GM12878 (cell line): ENCODE data around the gene PUS10. TPM values are rescaled to one million over a fixed set of nuclear protein-coding genes. Genes with fewer than 3 reads are reported as not detected.

ENCODE experiments used
- ATAC-seq: fragments of 200-7000 bp; cut with Tn5 transposase; 3 replicates; pipeline ENCODE4 v1.9.1; 2020; ENCODE audit warnings: mild to moderate bottlenecking, moderate library complexity
- BruUV-seq: library from RNA; stranded (reverse); fragments of 400-500 nt; replicated peaks from 2 replicates; lab custom pipeline; 2021; lab: Mats Ljungman, UMichigan
- CTCF ChIA-PET: fragments of 300-600 bp; sonication (Branson Sonifier 250); formaldehyde crosslinking; extraction: SDS; loops from one replicate; lab custom pipeline; 2021; ENCODE audit warnings: inconsistent platforms; lab: Yijun Ruan, JAX
- POLR2A ChIA-PET: fragments of 350-600 bp; formaldehyde crosslinking; extraction: SDS; loops from one replicate; lab custom pipeline; 2021; ENCODE audit warnings: inconsistent platforms; lab: Charles Lee
- RAD21 ChIA-PET: fragments of 300-600 bp; sonication (Branson Sonifier 250); formaldehyde crosslinking; loops from one replicate; lab custom pipeline; 2023; ENCODE audit warnings: antibody characterized with exemption; ENCODE audit not compliant: unreplicated experiment; lab: Charles Lee
- SMC1A ChIA-PET: fragments of 300-600 bp; sonication (Branson Sonifier 250); formaldehyde crosslinking; loops from one replicate; lab custom pipeline; 2023; ENCODE audit not compliant: unreplicated experiment, uncharacterized antibody; lab: Charles Lee
- DNase-seq: peaks from one replicate; pipeline ENCODE4 v3.0.0-alpha.2; 2011; ENCODE audit warnings: low read depth, low spot score
- FAIRE-seq: peaks from 3 replicates; lab custom pipeline; 2011; peaks lifted over from hg19 to GRCh38; lab: Jason Lieb, UNC
- H2AFZ ChIP-seq: 2 replicates; pipeline ENCODE4 v1.6.0; 2011; ENCODE audit warnings: low read depth, low read length, control low read depth; ENCODE audit not compliant: control insufficient read depth
- H3K27ac ChIP-seq: 2 replicates; pipeline ENCODE4 v1.5.1; 2011; ENCODE audit warnings: control low read depth; ENCODE audit not compliant: control insufficient read depth, insufficient read depth
- H3K27me3 ChIP-seq, 2 experiments: replicated peaks in 1 of 2; 2 replicates each; pipeline versions ENCODE4 v1.6.0 to v1.6.1; 2011; ENCODE audit warnings: low read length in 1 of 2; ENCODE audit not compliant: control insufficient read depth in 2 of 2, insufficient read depth in 2 of 2
- H3K36me3 ChIP-seq, 2 experiments: 2 replicates each; pipeline ENCODE4 v1.5.1; 2011; ENCODE audit warnings: low read length in 1 of 2; ENCODE audit not compliant: control insufficient read depth in 2 of 2, insufficient read depth in 2 of 2
- H3K4me1 ChIP-seq: 2 replicates; pipeline ENCODE4 v1.6.1; 2011; ENCODE audit warnings: mild to moderate bottlenecking, low read length, moderate library complexity, mixed read lengths; ENCODE audit not compliant: control insufficient read depth, insufficient read depth
- H3K4me2 ChIP-seq: 2 replicates; pipeline ENCODE4 v1.6.0; 2011; ENCODE audit warnings: control low read depth; ENCODE audit not compliant: control insufficient read depth, insufficient read depth
- H3K4me3 ChIP-seq: fragments of 200-600 bp; sonication (generic); 2 replicates; pipeline ENCODE4 v1.5.1; 2016
- H3K79me2 ChIP-seq: 2 replicates; pipeline ENCODE4 v1.6.0; 2011; ENCODE audit warnings: low read length; ENCODE audit not compliant: control insufficient read depth, insufficient read depth
- H3K9ac ChIP-seq: 2 replicates; pipeline ENCODE4 v1.8.0; 2011; ENCODE audit warnings: low read length, control low read depth, mixed read lengths; ENCODE audit not compliant: control insufficient read depth, insufficient read depth
- H3K9me3 ChIP-seq: replicated peaks from 3 replicates; pipeline ENCODE4 v1.5.1; 2011; ENCODE audit warnings: mild to moderate bottlenecking, low read length; ENCODE audit not compliant: control insufficient read depth, insufficient read depth
- H4K20me1 ChIP-seq: 2 replicates; pipeline ENCODE4 v1.6.0; 2011; ENCODE audit not compliant: control insufficient read depth, insufficient read depth
- ATF7 ChIP-seq: fragments of 450-650 bp; IDR thresholded peaks from 2 replicates; pipeline ENCODE4 v1.6.1; 2016; ENCODE audit warnings: low read depth, mild to moderate bottlenecking
- BCLAF1 ChIP-seq: fragments of 450-650 bp; IDR thresholded peaks from 2 replicates; pipeline ENCODE4 v1.6.1; 2017; ENCODE audit warnings: antibody characterized with exemption, mild to moderate bottlenecking, moderate library complexity
- USF1 ChIP-seq: IDR thresholded peaks from 2 replicates; pipeline ENCODE4 v1.6.1; 2011; ENCODE audit warnings: borderline replicate concordance, low read depth, mild to moderate bottlenecking, moderate library complexity, mixed read lengths, low read length; ENCODE audit not compliant: insufficient read depth; ENCODE audit errors: extremely low read length
- ZBTB40 ChIP-seq: fragments of 450-650 bp; IDR thresholded peaks from 2 replicates; pipeline ENCODE4 v1.6.1; 2016; ENCODE audit warnings: mild to moderate bottlenecking, moderate library complexity, borderline replicate concordance
- WGBS: methylation state at CpG from one replicate; pipeline ENCODE4 v1.1.6; 2016; ENCODE audit warnings: low lambda C conversion rate; ENCODE audit not compliant: insufficient replicate concordance, insufficient coverage; ENCODE audit errors: missing lambda C conversion rate; 5-methylcytosine and 5-hydroxymethylcytosine counted together
- in situ Hi-C: fragments of 300-500 bp; cut with MboI; formaldehyde crosslinking; loops from 9 replicates; pipeline ENCODE4 v1.14.3; 2018; ENCODE audit warnings: mixed read lengths
- intact Hi-C: fragments of 100-400 bp; cut with micrococcal nuclease; formaldehyde crosslinking; loops from one replicate; pipeline ENCODE4 v1.14.2; 2022; ENCODE audit not compliant: unreplicated experiment
- polyA plus RNA-seq, 11 experiments: library from polyadenylated mRNA; depleted of rRNA in 4 of 11; unstranded in 6 of 11; stranded (reverse) in 5 of 11; fragments of >200 nt; fragmentation: Nextera tagmentation in 4 of 11; fragmentation: Illumina TruSeq in 1 of 11; extraction: Ambion mirVana in 4 of 11; extraction: Trizol in 1 of 11; gene quantifications; 1 replicate in 1 of 11; 2 replicates in 10 of 11; pipeline versions ENCODE4 v1.2.1 to v1.2.3, GENCODE V29; 2011 to 2016; ENCODE audit warnings: inconsistent platforms in 2 of 11, missing spikeins in 2 of 11, low read depth in 1 of 11
- total RNA-seq, 4 experiments: library from RNA; depleted of rRNA in 3 of 4; stranded (reverse); fragments of >200 nt in 3 of 4; fragmentation: Illumina TruSeq in 1 of 4; extraction: Trizol in 1 of 4; gene quantifications; 2 replicates each; pipeline versions ENCODE4 v1.2.1 to v1.2.3, GENCODE V29; 2013 to 2021

Gene PUS10
- total and polyA plus RNA-seq, 10 of the 15 experiments (the other 5 are each of a cell fraction or from before 2014, with no cell fraction given), result 9.1 to 17.0 (median 13.0) TPM

DNA sequence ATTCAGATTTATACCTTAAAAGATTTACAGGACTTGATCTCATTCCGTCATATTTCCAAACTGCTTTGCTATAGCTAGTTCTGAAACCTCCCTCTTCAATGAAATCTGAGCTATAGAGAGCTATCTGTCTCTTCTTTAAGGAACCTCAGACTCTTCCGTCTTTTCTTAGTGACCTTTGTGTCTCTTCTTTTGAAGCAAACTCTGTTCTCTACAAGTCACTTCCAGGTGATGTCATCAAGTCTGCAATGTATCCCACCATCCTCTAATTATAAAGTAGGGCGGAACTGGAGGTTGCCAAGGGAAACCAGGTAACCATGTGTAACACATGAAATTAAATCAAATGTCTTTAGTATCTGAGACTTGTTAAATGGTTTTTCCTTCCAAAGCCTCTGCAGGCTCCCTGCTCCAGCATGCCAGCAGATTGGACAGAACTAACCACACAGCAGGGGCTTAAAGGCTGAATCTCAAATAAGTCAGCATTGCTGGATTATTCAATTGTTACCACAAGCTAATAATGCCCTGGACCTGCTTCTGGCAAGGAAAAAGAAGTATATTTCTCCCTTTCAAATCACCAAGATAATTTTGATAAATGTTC lies 41.7 kb downstream of the PUS10 start:
- no peak for ATAC-seq
- no peak for TF ChIP-seq USF1
- TF ChIP-seq ATF7, result 0 out of 2 replicates have a peak, but pooled peaks have one; percentile 18
- TF ChIP-seq, all 136 proteins: peak for 1
- ChIA-PET RAD21 (interaction anchor here (1.3 to 3.3 kb wide), 2 partner anchors 9 to 11 kb away, joined by 4 to 15 read pairs; no protein-coding TSS in a partner anchor), SMC1A (interaction anchor here (1.0 to 3.7 kb wide), 5 partner anchors 12 to 92 kb away, joined by 3 to 15 read pairs (median 4); no protein-coding TSS in a partner anchor), CTCF (interaction anchor here (1.2 to 2.0 kb wide), 3 partner anchors 14 to 23 kb away, joined by 3 to 5 read pairs (median 5); no protein-coding TSS in a partner anchor), POLR2A (interaction anchor here (2.0 kb wide), 1 partner anchor 11 kb away, joined by 5 read pairs; no protein-coding TSS in a partner anchor)
- Histone ChIP-seq H4K20me1 (no peaks in the 10 kb centered on the region), H3K36me3 (no peaks in the 10 kb centered on the region), H2AFZ (no peak overlapping the region), H3K79me2 (no peaks in the 10 kb centered on the region), H3K4me1 (peaks cover 59% of the 10 kb centered on the region), H3K4me3 (no peak overlapping the region; the same call in 1 of the 2 replicates), H3K27me3 (no peaks in the 10 kb centered on the region), H3K27ac (no peak overlapping the region), H3K9ac (no peak overlapping the region), H3K9me3 (peaks cover 3% of the 10 kb centered on the region; the same call in 1 of the 3 replicates), H3K4me2 (no peak overlapping the region)
- 96% methylated on average over 3 of the region's 3 CpGs for WGBS
- intact Hi-C loops (no loop called here), in situ Hi-C loops (no loop called here)
- FAIRE-seq, result no peak
- no peak for DNase-seq
- no TSS peak for BruUV-seq

GRCh38 chr2:60974652-60975051 lies 43.4 kb downstream of the PUS10 start:
- H3K27ac ChIP-seq, result no peak overlapping the region
- H2AFZ ChIP-seq, result no peak overlapping the region
- H3K4me2 ChIP-seq, result no peak overlapping the region
- no peak overlapping the region for H3K9ac ChIP-seq
- H3K79me2 ChIP-seq, result no peaks in the 10 kb centered on the region
- ChIA-PET SMC1A (interaction anchor here (0.9 to 3.7 kb wide), 11 partner anchors 9 to 137 kb away, joined by 3 to 15 read pairs (median 4); no protein-coding TSS in a partner anchor), CTCF (interaction anchor here (1.2 kb wide), 2 partner anchors 19 to 169 kb away, joined by 3 to 4 read pairs; no protein-coding TSS in a partner anchor), POLR2A (interaction anchor here (0.6 to 1.4 kb wide), 6 partner anchors 10 to 189 kb away, joined by 3 to 12 read pairs (median 4); partner anchors contain the start of gene REL), RAD21 (interaction anchor here (0.8 to 1.1 kb wide), 3 partner anchors 13 to 169 kb away, joined by 3 to 4 read pairs (median 4); no protein-coding TSS in a partner anchor)
- ATAC-seq, result no peak
- H3K4me3 ChIP-seq, result no peak overlapping the region
- no TSS peak for BruUV-seq
- intact Hi-C loops (no loop called here), in situ Hi-C loops (no loop called here)
- no peak for FAIRE-seq
- H3K36me3 ChIP-seq, result no peaks in the 10 kb centered on the region
- peaks cover 3% of the 10 kb centered on the region; the same call in 1 of the 3 replicates for H3K9me3 ChIP-seq
- peaks cover 58% of the 10 kb centered on the region for H3K4me1 ChIP-seq
- 99% methylated on average over 16 of the region's 16 CpGs for WGBS
- no peaks in the 10 kb centered on the region for H3K27me3 ChIP-seq
- no peak for DNase-seq
- H4K20me1 ChIP-seq, result no peaks in the 10 kb centered on the region
- no peak for TF ChIP-seq ZBTB40
- no peak for TF ChIP-seq BCLAF1
